Endothelial cell (in vitro differentiated cells): ENCODE data around the gene SERPINH1. TPM values are rescaled to one million over a fixed set of nuclear protein-coding genes. Genes with fewer than 3 reads are reported as not detected.

ENCODE experiments used
- DNase-seq: peaks from one replicate; pipeline ENCODE4 v3.0.0; 2021; ENCODE audit warnings: low spot score
- H3K27ac Mint-ChIP-seq: one replicate; pipeline ENCODE4 v1.8.0; 2021; ENCODE audit warnings: mixed read lengths, inconsistent platforms; ENCODE audit not compliant: unreplicated experiment
- H3K27me3 Mint-ChIP-seq: one replicate; pipeline ENCODE4 v1.8.0; 2021; ENCODE audit warnings: mild to moderate bottlenecking, moderate library complexity, mixed read lengths, inconsistent platforms; ENCODE audit not compliant: unreplicated experiment
- H3K36me3 Mint-ChIP-seq: one replicate; pipeline ENCODE4 v1.8.0; 2021; ENCODE audit warnings: mild to moderate bottlenecking, low read depth, mixed read lengths, inconsistent platforms; ENCODE audit not compliant: unreplicated experiment
- H3K4me1 Mint-ChIP-seq: one replicate; pipeline ENCODE4 v1.8.0; 2021; ENCODE audit warnings: mild to moderate bottlenecking, mixed read lengths, inconsistent platforms; ENCODE audit not compliant: unreplicated experiment
- H3K4me3 Mint-ChIP-seq: one replicate; pipeline ENCODE4 v1.8.0; 2021; ENCODE audit warnings: mild to moderate bottlenecking, mixed read lengths, inconsistent platforms; ENCODE audit not compliant: unreplicated experiment
- H3K9me3 Mint-ChIP-seq: one replicate; pipeline ENCODE4 v1.8.0; 2021; ENCODE audit warnings: mixed read lengths, inconsistent platforms; ENCODE audit not compliant: unreplicated experiment
- total RNA-seq: library from RNA; stranded (reverse); fragmentation: NEBNext Ultra II Directional; extraction: Animal tissue kit (Norgen Biotek cat#: 25700); gene quantifications from one replicate; pipeline ENCODE4 v1.2.1, GENCODE V29; 2021; ENCODE audit not compliant: unreplicated experiment
- TF ChIP-seq, protein P1 (sequence below): fragments of 200-600 bp; sonication (generic); IDR thresholded peaks from one replicate; pipeline ENCODE4 v1.5.0; 2021; ENCODE audit warnings: antibody characterized with exemption; ENCODE audit not compliant: unreplicated experiment

SERPINH1 gene
- total RNA-seq, 1 donor from 2014 or later: 449 TPM

DNA sequence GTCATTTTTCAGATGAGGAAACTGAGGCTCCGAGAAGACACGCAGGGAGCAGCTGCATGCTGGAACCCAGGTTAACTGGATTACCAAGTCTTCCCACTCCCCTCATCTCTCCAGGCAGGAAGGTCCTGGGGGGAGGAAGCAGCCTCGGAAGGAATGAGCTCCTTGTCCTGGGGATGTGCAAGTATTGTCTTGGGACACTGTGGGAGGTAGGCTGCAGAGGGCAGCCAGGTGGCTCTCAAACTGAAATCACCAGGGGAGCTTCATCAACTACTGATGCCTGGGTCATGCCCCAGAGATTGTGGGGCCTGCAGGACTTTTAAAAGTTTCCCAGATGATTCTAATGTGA lies 43.9 kb upstream of the SERPINH1 start:
- H3K27ac Mint-ChIP-seq: no peak overlapping the region
- H3K36me3 Mint-ChIP-seq: peaks cover 62% of the 10 kb centered on the region
- TF ChIP-seq, protein P1, sequence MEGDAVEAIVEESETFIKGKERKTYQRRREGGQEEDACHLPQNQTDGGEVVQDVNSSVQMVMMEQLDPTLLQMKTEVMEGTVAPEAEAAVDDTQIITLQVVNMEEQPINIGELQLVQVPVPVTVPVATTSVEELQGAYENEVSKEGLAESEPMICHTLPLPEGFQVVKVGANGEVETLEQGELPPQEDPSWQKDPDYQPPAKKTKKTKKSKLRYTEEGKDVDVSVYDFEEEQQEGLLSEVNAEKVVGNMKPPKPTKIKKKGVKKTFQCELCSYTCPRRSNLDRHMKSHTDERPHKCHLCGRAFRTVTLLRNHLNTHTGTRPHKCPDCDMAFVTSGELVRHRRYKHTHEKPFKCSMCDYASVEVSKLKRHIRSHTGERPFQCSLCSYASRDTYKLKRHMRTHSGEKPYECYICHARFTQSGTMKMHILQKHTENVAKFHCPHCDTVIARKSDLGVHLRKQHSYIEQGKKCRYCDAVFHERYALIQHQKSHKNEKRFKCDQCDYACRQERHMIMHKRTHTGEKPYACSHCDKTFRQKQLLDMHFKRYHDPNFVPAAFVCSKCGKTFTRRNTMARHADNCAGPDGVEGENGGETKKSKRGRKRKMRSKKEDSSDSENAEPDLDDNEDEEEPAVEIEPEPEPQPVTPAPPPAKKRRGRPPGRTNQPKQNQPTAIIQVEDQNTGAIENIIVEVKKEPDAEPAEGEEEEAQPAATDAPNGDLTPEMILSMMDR: no peak
- H3K9me3 Mint-ChIP-seq: no peaks in the 10 kb centered on the region
- no peak for DNase-seq
- H3K4me3 Mint-ChIP-seq: no peak overlapping the region
- H3K4me1 Mint-ChIP-seq: peaks cover 84% of the 10 kb centered on the region
- H3K27me3 Mint-ChIP-seq: peaks cover 16% of the 10 kb centered on the region

DNA sequence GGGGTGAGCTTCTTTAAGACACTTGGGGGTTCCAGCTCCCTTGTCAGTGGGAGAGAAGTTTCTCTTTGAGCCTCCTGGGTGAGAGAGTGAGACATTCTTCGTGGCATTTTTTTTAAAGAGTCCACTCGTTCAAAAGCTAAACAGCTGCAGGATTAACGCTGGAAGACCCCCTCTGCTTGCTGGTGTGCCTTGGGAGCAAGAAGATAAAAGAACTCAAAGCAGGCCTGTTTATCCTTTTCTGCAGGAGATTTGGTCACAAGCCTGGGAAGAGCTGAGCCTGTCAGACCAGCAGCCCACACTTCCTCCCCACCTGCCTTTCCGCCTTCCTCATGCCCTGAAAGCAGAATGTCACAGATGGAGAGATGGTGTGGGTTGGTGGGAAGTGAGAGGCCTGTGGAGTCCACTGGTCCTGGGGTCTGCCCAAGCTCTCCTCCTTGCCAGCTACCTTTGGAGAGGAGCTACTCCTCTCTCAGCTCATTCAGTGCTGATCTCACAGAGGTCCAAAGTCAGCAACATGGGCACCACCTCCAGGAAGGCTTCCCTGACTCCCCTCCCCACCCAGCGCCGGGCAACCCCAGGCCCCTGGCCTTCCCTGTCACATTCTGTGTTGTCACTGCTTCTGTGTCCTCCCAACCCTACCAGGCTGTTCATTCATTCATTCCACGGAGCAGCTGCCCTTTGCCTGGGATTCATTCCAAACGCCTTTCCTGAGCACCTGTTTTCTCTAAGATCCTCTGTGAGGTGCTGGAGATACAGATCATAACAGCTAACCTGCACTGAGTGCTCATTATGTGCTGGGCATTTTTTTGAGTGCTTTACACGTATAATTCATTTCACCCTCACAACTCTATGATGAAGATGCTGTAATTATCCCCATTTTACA lies 43.0 kb upstream of the SERPINH1 start:
- peaks cover 67% of the 10 kb centered on the region for H3K36me3 Mint-ChIP-seq
- peak overlapping the region; percentile 57 for H3K4me3 Mint-ChIP-seq
- no peaks in the 10 kb centered on the region for H3K9me3 Mint-ChIP-seq
- H3K27ac Mint-ChIP-seq: no peak overlapping the region
- no peak for DNase-seq
- H3K4me1 Mint-ChIP-seq: peaks cover 84% of the 10 kb centered on the region
- TF ChIP-seq, protein P1: no peak
- peaks cover 15% of the 10 kb centered on the region for H3K27me3 Mint-ChIP-seq

DNA sequence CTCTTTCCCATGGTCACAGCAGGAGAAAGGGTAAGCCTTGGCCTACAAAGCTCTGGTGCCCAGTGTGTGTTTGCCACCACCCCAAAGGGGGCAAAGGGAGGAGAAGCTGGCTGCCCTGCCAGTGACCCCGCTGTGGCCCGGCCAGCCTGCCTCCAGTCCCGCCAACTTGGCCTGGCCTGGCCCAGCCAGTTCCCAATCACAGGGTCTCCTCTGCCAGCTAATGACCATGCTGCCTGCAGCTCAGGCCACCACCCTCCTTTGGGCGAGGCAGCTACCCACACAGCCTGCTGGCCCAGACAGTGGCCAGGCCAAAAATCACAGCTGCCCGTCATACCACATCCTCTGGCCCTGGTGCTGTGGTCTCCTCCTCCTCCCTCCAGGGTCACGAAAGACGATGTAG lies 41.4 kb upstream of the SERPINH1 start:
- peaks cover 58% of the 10 kb centered on the region for H3K36me3 Mint-ChIP-seq
- no peaks in the 10 kb centered on the region for H3K9me3 Mint-ChIP-seq
- H3K27me3 Mint-ChIP-seq: peaks cover 13% of the 10 kb centered on the region
- TF ChIP-seq, protein P1: no peak
- H3K27ac Mint-ChIP-seq: no peak overlapping the region
- no peak for DNase-seq
- peaks cover 79% of the 10 kb centered on the region for H3K4me1 Mint-ChIP-seq
- H3K4me3 Mint-ChIP-seq: no peak overlapping the region

DNA sequence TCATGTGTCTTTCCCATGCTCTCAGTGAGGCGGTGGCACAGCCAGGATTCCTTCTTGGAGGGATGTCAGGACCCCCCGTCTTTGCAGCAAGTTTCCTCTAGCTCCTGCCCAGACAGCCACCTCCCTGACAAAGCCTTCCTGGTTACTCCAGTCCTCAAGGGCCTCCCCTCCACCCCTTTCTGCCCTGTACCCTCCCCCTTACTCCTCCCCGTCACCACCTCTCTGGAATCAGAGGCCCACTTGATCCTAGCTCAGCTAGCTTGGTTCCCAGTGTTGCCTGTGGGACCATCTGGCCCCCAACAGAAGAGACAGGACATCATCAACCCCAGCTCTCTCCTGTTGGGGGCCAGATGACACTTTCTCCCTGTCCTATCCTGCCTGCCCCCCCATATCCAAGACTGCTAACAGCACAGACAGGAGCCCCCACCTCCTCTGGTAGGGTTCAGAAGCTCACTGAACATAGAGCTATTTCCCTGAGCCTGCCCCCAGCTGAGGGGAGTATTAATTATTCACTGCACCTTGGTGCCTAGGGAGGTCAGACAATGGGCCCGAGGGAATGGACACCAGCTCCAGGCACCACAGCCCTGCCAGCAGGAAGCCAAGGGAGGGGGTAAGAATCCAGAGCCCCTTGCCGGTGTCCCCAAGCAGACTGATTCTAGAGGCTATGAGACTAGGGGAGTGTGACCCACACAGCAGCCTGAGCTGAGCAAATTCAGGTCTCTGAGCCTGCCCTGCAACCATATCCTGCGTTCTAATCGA lies 39.6 kb upstream of the SERPINH1 start:
- TF ChIP-seq, protein P1: no peak
- Mint-ChIP-seq H3K27ac (peak overlapping the region; percentile 64), H3K4me3 (peak overlapping the region; percentile 98), H3K4me1 (peaks cover 75% of the 10 kb centered on the region), H3K27me3 (peaks cover 14% of the 10 kb centered on the region), H3K9me3 (no peaks in the 10 kb centered on the region), H3K36me3 (peaks cover 51% of the 10 kb centered on the region)
- DNase-seq: no peak

DNA sequence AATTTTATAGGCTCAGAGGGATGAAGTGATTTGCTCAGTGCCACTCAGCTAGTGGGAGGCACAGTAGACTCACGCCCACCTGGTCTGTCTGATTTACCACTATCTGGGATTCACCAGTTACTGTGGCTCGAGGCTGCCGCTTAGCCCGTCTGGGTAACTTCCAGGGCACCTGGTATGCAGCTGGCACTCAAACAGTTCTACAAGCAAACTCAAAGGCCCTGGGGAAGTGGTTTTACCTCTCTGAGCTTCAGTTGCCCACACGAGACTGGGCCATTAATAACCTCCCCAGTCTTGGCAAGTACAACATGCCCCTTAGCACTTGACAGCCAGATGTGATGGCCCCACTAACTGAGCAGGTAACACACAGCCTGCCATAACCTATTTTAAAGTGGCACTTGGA lies 38.9 kb upstream of the SERPINH1 start:
- Mint-ChIP-seq H3K4me3 (peak overlapping the region; percentile 98), H3K27ac (peak overlapping the region; percentile 64), H3K9me3 (no peaks in the 10 kb centered on the region), H3K4me1 (peaks cover 73% of the 10 kb centered on the region), H3K36me3 (peaks cover 53% of the 10 kb centered on the region), H3K27me3 (peaks cover 14% of the 10 kb centered on the region)
- no peak for DNase-seq
- TF ChIP-seq, protein P1: no peak
